ENCODE measurements around the gene CA9.
A peak's percentile ranks its signal among the peaks of the same experiment; 100 is the strongest.

Gene CA9

DNA sequence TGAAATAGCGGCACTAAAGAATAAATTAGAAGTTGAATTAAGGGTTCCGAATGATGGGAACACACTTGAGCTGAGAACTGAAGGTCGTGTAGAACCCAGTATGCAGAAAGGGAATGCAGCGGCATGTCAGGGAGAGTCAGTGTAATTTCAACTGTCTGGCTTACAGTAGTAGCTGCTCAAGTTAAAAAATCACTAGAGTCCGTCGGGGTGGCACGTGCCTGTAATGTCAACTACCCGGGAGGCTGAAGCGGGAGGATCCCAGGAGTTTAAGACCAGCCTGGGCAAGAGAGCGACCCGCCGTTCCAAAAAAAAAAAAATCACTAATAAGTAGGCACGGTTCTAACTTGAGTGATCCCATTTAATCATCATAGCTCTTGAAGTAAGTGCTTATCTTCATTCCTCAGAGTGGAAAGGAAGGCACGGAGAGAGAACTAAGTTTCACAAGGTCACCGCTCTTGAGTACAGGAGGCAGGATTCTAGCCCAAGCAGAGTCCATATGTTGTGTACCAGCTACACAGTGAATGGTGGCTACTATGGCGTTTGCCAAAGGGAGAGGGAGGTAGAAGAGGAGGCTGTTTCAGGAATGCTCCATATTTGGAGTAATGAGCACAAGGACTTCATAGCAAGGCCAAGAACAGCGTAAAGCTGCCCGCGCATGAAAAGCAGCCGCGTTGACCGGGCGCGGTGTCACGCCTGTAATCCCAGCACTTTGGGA, 16.7 kb upstream of the CA9 start:
- Histone ChIP-seq H3K9me2 (replicated peaks; ENCODE audit: low read depth, low read length) (no peaks in the 10 kb centered on the region), H3K27me3 (ENCODE audit: insufficient read depth, low read length, poor library complexity, severe bottlenecking) (no peaks in the 10 kb centered on the region), H3K9me3 (ENCODE audit: insufficient read depth, low read depth, low read length) (no peaks in the 10 kb centered on the region), H3K9ac (ENCODE audit: low read depth, low read length, poor library complexity, severe bottlenecking) (peak overlapping the region; percentile 77), H4K20me1 (ENCODE audit: insufficient read depth, low read length, poor library complexity, severe bottlenecking) (peaks cover 3% of the 10 kb centered on the region), H2AFZ (ENCODE audit: low read length) (0 out of 2 replicates have a peak overlapping the region, but pooled peaks have one; percentile 4), H3K36me3 (ENCODE audit: insufficient read depth, low read length) (no peaks in the 10 kb centered on the region; the same call in 1 of the 2 replicates), H3K4me1 (ENCODE audit: insufficient read depth, low read length, poor library complexity, severe bottlenecking) (peaks cover 53% of the 10 kb centered on the region), H3K4me2 (ENCODE audit: low read depth, low read length, poor library complexity, severe bottlenecking) (peak overlapping the region; percentile 87), H3F3A (ENCODE audit: low read depth) (0 out of 2 replicates have a peak, but pooled peaks cover 6% of the 10 kb centered on the region), H3K79me2 (ENCODE audit: insufficient read depth, low read length) (peaks cover 32% of the 10 kb centered on the region), H3K4me3 (ENCODE audit: low read length, poor library complexity, severe bottlenecking) (peak overlapping the region; percentile 82)
- no peak for TF ChIP-seq EZH2phosphoT487 (IDR thresholded peaks at IDR 0.05; ENCODE audit: borderline replicate concordance)
- TF ChIP-seq, protein P1, sequence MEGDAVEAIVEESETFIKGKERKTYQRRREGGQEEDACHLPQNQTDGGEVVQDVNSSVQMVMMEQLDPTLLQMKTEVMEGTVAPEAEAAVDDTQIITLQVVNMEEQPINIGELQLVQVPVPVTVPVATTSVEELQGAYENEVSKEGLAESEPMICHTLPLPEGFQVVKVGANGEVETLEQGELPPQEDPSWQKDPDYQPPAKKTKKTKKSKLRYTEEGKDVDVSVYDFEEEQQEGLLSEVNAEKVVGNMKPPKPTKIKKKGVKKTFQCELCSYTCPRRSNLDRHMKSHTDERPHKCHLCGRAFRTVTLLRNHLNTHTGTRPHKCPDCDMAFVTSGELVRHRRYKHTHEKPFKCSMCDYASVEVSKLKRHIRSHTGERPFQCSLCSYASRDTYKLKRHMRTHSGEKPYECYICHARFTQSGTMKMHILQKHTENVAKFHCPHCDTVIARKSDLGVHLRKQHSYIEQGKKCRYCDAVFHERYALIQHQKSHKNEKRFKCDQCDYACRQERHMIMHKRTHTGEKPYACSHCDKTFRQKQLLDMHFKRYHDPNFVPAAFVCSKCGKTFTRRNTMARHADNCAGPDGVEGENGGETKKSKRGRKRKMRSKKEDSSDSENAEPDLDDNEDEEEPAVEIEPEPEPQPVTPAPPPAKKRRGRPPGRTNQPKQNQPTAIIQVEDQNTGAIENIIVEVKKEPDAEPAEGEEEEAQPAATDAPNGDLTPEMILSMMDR (conservative IDR thresholded peaks at IDR 0.05; ENCODE audit: low read length), result no peak

DNA sequence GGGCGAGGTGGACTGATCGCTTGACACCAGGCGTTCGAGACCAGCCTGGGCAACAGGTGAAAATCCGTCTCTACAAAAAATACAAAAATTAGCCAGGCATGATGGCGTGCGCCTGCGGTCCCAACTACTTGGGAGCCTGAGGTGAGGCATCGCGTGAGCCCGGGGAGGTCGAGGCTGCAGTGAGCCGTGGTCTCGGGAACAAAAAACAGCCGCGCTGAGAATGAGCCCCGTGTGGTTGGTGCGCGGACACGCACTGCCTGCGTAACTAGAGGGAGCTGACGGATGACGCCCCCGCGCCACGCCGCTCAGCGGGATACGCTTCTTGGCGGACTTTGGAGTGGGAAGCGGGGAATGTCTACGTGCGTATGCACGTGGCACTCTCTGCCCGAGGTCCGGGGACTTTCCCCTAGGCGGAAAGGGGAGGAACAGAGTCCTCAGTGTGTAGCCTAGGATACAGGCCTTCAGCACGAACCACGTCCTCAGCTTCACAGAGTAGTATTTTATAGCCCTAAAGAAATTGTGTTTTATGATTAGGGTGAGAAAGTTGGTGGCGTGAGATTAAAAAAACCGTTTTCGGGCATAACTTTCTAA, 16.1 kb upstream of the CA9 start, which contains the start of gene RMRP:
TSS of gene RMRP (minus strand) at position 474 of the 591 bp plus-strand sequence.
- TF ChIP-seq, protein P1 (conservative IDR thresholded peaks at IDR 0.05; ENCODE audit: low read length), result no peak
- TF ChIP-seq EZH2phosphoT487 (IDR thresholded peaks at IDR 0.05; ENCODE audit: borderline replicate concordance), result no peak
- Histone ChIP-seq H3K4me2 (ENCODE audit: low read depth, low read length, poor library complexity, severe bottlenecking) (peak within 1 kb of the TSS; percentile 87), H3K9ac (ENCODE audit: low read depth, low read length, poor library complexity, severe bottlenecking) (peak within 1 kb of the TSS; percentile 77), H3K4me1 (ENCODE audit: insufficient read depth, low read length, poor library complexity, severe bottlenecking) (peaks cover 57% of the 10 kb centered on the region), H3F3A (ENCODE audit: low read depth) (0 out of 2 replicates have a peak, but pooled peaks cover 6% of the 10 kb centered on the region), H4K20me1 (ENCODE audit: insufficient read depth, low read length, poor library complexity, severe bottlenecking) (peaks cover 3% of the 10 kb centered on the region), H3K9me2 (replicated peaks; ENCODE audit: low read depth, low read length) (no peaks in the 10 kb centered on the region), H3K9me3 (ENCODE audit: insufficient read depth, low read depth, low read length) (no peaks in the 10 kb centered on the region), H3K36me3 (ENCODE audit: insufficient read depth, low read length) (no peaks in the 10 kb centered on the region; the same call in 1 of the 2 replicates), H3K27me3 (ENCODE audit: insufficient read depth, low read length, poor library complexity, severe bottlenecking) (no peaks in the 10 kb centered on the region), H2AFZ (ENCODE audit: low read length) (peak within 1 kb of the TSS; percentile 87), H3K4me3 (ENCODE audit: low read length, poor library complexity, severe bottlenecking) (peak within 1 kb of the TSS; percentile 82), H3K79me2 (ENCODE audit: insufficient read depth, low read length) (peaks cover 37% of the 10 kb centered on the region)

DNA sequence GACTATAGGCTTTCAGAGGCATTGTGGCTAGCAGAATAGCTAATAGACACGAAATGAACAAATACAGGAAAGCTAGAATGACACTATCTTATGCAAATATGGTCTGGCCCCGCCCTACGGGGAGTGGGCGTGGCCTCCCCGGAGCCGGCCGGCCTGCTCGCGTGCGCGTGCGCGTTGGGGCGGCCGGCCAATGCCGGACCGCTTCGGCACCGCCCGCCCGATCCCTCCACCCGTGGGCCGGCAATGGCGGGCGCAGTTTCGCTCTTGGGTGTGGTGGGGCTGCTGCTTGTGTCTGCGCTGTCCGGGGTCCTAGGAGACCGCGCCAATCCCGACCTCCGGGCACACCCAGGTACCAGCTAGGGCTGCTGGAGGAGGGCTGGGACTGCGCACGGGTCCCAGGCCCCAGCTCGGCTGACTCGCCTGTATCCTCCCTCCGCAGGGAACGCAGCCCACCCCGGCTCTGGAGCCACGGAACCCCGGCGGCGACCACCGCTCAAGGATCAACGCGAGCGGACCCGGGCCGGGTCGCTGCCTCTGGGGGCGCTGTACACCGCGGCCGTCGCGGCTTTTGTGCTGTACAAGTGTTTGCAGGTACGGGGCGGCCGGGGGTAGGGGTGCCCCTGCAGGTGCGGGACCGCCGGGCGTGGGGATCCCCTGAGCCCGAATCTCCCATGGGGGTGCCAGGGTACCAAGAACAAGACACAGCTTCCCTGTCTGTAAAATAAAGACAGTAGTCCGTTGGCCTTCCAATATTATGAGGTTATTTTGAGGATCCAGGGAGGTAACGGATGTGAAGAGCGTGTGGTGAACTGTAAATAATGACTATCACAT, 15.4 kb upstream of the CA9 start, which contains the start of gene CCDC107:
TSS of gene CCDC107 (plus strand) at position 156 of the 831 bp plus-strand sequence. CDS start at position 244, 88 bp downstream.
- H3K79me2 ChIP-seq (ENCODE audit: insufficient read depth, low read length), result peaks cover 44% of the 10 kb centered on the region
- TF ChIP-seq, protein P1 (conservative IDR thresholded peaks at IDR 0.05; ENCODE audit: low read length), result peak; percentile 69
- TF ChIP-seq EZH2phosphoT487 (IDR thresholded peaks at IDR 0.05; ENCODE audit: borderline replicate concordance), result no peak
- H2AFZ ChIP-seq (ENCODE audit: low read length), result peak within 1 kb of the TSS; percentile 87
- no peaks in the 10 kb centered on the region for H3K9me2 ChIP-seq (replicated peaks; ENCODE audit: low read depth, low read length)
- H3K4me2 ChIP-seq (ENCODE audit: low read depth, low read length, poor library complexity, severe bottlenecking), result peak within 1 kb of the TSS; percentile 87
- no peaks in the 10 kb centered on the region for H3K9me3 ChIP-seq (ENCODE audit: insufficient read depth, low read depth, low read length)
- no peaks in the 10 kb centered on the region; the same call in 1 of the 2 replicates for H3K36me3 ChIP-seq (ENCODE audit: insufficient read depth, low read length)
- 0 out of 2 replicates have a peak, but pooled peaks cover 6% of the 10 kb centered on the region for H3F3A ChIP-seq (ENCODE audit: low read depth)
- H4K20me1 ChIP-seq (ENCODE audit: insufficient read depth, low read length, poor library complexity, severe bottlenecking), result peaks cover 3% of the 10 kb centered on the region
- H3K27me3 ChIP-seq (ENCODE audit: insufficient read depth, low read length, poor library complexity, severe bottlenecking), result no peaks in the 10 kb centered on the region
- peaks cover 64% of the 10 kb centered on the region for H3K4me1 ChIP-seq (ENCODE audit: insufficient read depth, low read length, poor library complexity, severe bottlenecking)
- H3K9ac ChIP-seq (ENCODE audit: low read depth, low read length, poor library complexity, severe bottlenecking), result peak within 1 kb of the TSS; percentile 77
- H3K4me3 ChIP-seq (ENCODE audit: low read length, poor library complexity, severe bottlenecking), result peak within 1 kb of the TSS; percentile 82
